ENCODE results near the gene KIAA0513. TPM values are rescaled to one million over a fixed set of nuclear protein-coding genes. Genes with fewer than 3 reads are reported as not detected.

KIAA0513 gene
- total RNA-seq, 1 experiment from 2014 or later = 12.4 TPM

- Mint-ChIP-seq H3K36me3 (ENCODE audit: insufficient read depth, unreplicated experiment) (no peaks in the 10 kb centered on the region), H3K27me3 (ENCODE audit: unreplicated experiment) (peaks cover 25% of the 10 kb centered on the region), H3K4me1 (ENCODE audit: low read depth, unreplicated experiment) (peaks cover 17% of the 10 kb centered on the region), H3K4me3 (ENCODE audit: low read depth, unreplicated experiment) (no peak overlapping the region), H3K9me3 (ENCODE audit: low read depth, unreplicated experiment) (no peaks in the 10 kb centered on the region), H3K27ac (ENCODE audit: unreplicated experiment) (no peak overlapping the region)
- no peak for DNase-seq
- no TSS peak for BruUV-seq (replicated peaks)
- CTCF ChIA-PET = no interaction called here
- intact Hi-C loops (cut with micrococcal nuclease; ENCODE audit: unreplicated experiment) = loop anchor here (5.0 kb wide), 1 partner anchor 77 kb away; the partner anchor contains the start of gene ZDHHC7
- TF ChIP-seq CTCF (IDR thresholded peaks at IDR 0.05; ENCODE audit: unreplicated experiment) = no peak
Observed at GRCh38 chr16:85089525-85089924, 61.9 kb downstream of the KIAA0513 start.

GRCh38 chr16:85090181-85090580, 62.6 kb downstream of the KIAA0513 start:
- TF ChIP-seq CTCF (IDR thresholded peaks at IDR 0.05; ENCODE audit: unreplicated experiment) = no peak
- no peaks in the 10 kb centered on the region for H3K9me3 Mint-ChIP-seq (ENCODE audit: low read depth, unreplicated experiment)
- peaks cover 31% of the 10 kb centered on the region for H3K27me3 Mint-ChIP-seq (ENCODE audit: unreplicated experiment)
- DNase-seq = no peak
- BruUV-seq (replicated peaks) = no TSS peak
- CTCF ChIA-PET = no interaction called here
- no peak overlapping the region for H3K4me3 Mint-ChIP-seq (ENCODE audit: low read depth, unreplicated experiment)
- no peaks in the 10 kb centered on the region for H3K36me3 Mint-ChIP-seq (ENCODE audit: insufficient read depth, unreplicated experiment)
- peaks cover 17% of the 10 kb centered on the region for H3K4me1 Mint-ChIP-seq (ENCODE audit: low read depth, unreplicated experiment)
- intact Hi-C loops (cut with micrococcal nuclease; ENCODE audit: unreplicated experiment) = no loop called here
- H3K27ac Mint-ChIP-seq (ENCODE audit: unreplicated experiment) = no peak overlapping the region

- no TSS peak for BruUV-seq (replicated peaks)
- no peak for DNase-seq
- peaks cover 39% of the 10 kb centered on the region for H3K27me3 Mint-ChIP-seq (ENCODE audit: unreplicated experiment)
- no peaks in the 10 kb centered on the region for H3K9me3 Mint-ChIP-seq (ENCODE audit: low read depth, unreplicated experiment)
- no peak for TF ChIP-seq CTCF (IDR thresholded peaks at IDR 0.05; ENCODE audit: unreplicated experiment)
- intact Hi-C loops (cut with micrococcal nuclease; ENCODE audit: unreplicated experiment) = no loop called here
- no peak overlapping the region for H3K27ac Mint-ChIP-seq (ENCODE audit: unreplicated experiment)
- peaks cover 17% of the 10 kb centered on the region for H3K4me1 Mint-ChIP-seq (ENCODE audit: low read depth, unreplicated experiment)
- no peak overlapping the region for H3K4me3 Mint-ChIP-seq (ENCODE audit: low read depth, unreplicated experiment)
- CTCF ChIA-PET = interaction anchor here (0.6 kb wide), 1 partner anchor 883 kb away, joined by 3 read pairs; no protein-coding TSS in a partner anchor
- H3K36me3 Mint-ChIP-seq (ENCODE audit: insufficient read depth, unreplicated experiment) = no peaks in the 10 kb centered on the region
Observed at GRCh38 chr16:85090873-85091521, 63.4 kb downstream of the KIAA0513 start.

GRCh38 chr16:85091522-85091910, 63.9 kb downstream of the KIAA0513 start:
- H3K4me3 Mint-ChIP-seq (ENCODE audit: low read depth, unreplicated experiment) = no peak overlapping the region
- CTCF ChIA-PET = interaction anchor here (0.6 to 0.7 kb wide), 2 partner anchors 34 to 97 kb away, joined by 3 read pairs; no protein-coding TSS in a partner anchor
- no peak for DNase-seq
- peaks cover 45% of the 10 kb centered on the region for H3K27me3 Mint-ChIP-seq (ENCODE audit: unreplicated experiment)
- intact Hi-C loops (cut with micrococcal nuclease; ENCODE audit: unreplicated experiment) = no loop called here
- H3K4me1 Mint-ChIP-seq (ENCODE audit: low read depth, unreplicated experiment) = peaks cover 17% of the 10 kb centered on the region
- no peaks in the 10 kb centered on the region for H3K36me3 Mint-ChIP-seq (ENCODE audit: insufficient read depth, unreplicated experiment)
- BruUV-seq (replicated peaks) = no TSS peak
- no peak overlapping the region for H3K27ac Mint-ChIP-seq (ENCODE audit: unreplicated experiment)
- no peak for TF ChIP-seq CTCF (IDR thresholded peaks at IDR 0.05; ENCODE audit: unreplicated experiment)
- H3K9me3 Mint-ChIP-seq (ENCODE audit: low read depth, unreplicated experiment) = no peaks in the 10 kb centered on the region

All from Calu3 (cell line).